AG04449 (cell line): ENCODE data around the gene CFAP46.

Source experiments
- CTCF ChIA-PET: fragments of 350-600 bp; formaldehyde crosslinking; extraction: SDS; loops from one replicate; lab custom pipeline; 2021; ENCODE audit warnings: antibody characterized with exemption; lab: Yijun Ruan, JAX
- POLR2A ChIA-PET: fragments of 400-600, 350-600 bp; formaldehyde crosslinking; extraction: SDS; loops from one replicate; lab custom pipeline; 2020; ENCODE audit warnings: antibody characterized with exemption, inconsistent platforms; lab: Yijun Ruan, JAX
- DNase-seq: peaks from one replicate; pipeline ENCODE4 v3.0.0-alpha.2; 2010; ENCODE audit warnings: low read depth, low spot score
- H3K4me3 ChIP-seq: 2 replicates; pipeline ENCODE4 v1.5.1; 2011; ENCODE audit warnings: low read depth, mild to moderate bottlenecking, control low read depth, low read length
- TF ChIP-seq, protein P1 (sequence below): IDR thresholded peaks from one replicate; pipeline ENCODE4 v1.5.1; 2011; ENCODE audit warnings: mild to moderate bottlenecking, moderate library complexity, low read length, control low read depth, inconsistent platforms; ENCODE audit not compliant: insufficient read depth; ENCODE audit errors: missing control alignments

CFAP46 gene

DNA sequence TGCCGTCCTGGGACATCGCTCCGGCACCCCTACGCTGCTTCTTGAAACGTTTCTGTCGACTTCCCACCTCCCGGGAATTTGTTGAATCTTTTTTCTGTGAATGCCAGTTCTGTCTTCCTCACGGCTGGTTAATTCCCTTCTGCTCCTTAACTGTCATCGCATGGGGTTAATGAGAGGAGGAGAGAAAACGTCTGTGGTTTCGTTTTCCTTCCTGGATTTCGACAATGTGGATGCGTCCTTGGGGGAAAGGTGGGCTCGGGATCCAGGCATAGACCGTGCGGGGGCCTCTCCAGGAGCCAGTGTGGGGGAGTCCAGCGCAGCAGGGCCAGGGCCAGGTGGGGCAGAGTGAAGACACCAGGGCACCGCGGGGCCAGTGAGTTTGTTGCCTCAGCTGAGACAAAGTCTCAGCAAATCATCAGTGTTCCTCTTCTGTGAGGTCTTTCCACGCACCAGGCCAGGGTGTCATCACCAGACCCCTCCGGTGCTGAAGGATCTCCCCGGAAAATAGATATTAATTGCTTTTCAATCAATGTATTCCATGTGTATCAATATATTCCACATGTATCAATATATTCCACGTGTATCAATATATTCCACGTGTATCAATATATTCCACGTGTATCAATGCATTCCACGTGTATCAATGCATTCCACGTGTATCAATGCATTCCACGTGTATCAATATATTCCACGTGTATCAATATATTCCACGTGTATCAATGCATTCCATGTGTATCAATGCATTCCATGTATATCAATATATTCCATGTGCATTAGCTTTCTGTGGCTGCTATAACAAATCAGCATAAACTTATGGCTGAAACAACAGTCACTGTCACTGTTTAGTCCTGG lies 33.7 kb upstream of the CFAP46 start:
- ChIA-PET POLR2A (no interaction called here), CTCF (no interaction called here)
- no peak overlapping the region for H3K4me3 ChIP-seq
- no peak for DNase-seq
- TF ChIP-seq, protein P1, sequence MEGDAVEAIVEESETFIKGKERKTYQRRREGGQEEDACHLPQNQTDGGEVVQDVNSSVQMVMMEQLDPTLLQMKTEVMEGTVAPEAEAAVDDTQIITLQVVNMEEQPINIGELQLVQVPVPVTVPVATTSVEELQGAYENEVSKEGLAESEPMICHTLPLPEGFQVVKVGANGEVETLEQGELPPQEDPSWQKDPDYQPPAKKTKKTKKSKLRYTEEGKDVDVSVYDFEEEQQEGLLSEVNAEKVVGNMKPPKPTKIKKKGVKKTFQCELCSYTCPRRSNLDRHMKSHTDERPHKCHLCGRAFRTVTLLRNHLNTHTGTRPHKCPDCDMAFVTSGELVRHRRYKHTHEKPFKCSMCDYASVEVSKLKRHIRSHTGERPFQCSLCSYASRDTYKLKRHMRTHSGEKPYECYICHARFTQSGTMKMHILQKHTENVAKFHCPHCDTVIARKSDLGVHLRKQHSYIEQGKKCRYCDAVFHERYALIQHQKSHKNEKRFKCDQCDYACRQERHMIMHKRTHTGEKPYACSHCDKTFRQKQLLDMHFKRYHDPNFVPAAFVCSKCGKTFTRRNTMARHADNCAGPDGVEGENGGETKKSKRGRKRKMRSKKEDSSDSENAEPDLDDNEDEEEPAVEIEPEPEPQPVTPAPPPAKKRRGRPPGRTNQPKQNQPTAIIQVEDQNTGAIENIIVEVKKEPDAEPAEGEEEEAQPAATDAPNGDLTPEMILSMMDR = no peak

DNA sequence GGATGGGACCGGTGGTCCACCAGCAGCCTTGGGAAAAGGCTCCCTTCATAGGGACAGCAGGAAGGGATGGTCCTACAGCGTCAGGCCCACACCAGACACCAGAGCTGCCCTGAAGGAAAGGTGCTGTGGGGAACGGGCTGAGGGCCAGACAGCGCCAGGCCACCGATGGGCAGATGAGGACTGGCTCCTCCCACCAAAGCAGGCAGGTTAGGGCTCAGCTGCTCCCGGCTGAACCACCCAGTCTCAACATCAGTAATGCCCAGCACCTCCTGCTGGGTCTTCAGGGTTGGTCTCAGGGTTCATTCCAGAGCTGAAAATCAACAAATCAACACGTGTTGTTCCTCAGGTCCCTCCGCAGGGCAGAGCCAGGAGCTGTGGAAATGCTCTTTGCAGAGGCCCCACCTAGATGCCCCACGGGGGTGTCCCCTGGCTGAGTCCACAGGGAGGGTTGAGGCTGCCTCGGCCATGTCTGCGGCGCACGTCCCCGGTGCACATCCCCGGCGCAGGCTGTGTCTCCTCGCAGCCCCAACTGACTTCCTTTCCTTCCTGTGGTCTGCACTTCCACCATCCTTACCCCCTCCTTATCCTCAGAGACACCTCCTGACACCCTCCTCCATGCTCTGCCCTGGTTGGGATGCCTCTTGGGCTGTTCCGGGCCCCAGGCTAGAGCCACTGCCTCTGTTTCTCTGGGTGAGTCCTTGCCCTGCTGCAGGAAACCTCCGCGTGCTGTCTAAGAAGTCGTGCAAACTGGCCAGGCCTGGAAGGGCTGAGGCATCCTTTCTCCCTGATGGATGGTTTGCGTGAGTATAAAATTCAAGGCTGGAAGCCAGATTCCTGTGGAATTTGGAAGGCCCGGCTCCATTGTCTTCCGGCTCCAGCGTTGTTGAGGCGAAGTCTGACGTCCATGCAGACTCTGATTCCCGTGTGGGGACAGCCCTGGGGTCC lies 32.8 kb upstream of the CFAP46 start:
- TF ChIP-seq, protein P1 = no peak

DNA sequence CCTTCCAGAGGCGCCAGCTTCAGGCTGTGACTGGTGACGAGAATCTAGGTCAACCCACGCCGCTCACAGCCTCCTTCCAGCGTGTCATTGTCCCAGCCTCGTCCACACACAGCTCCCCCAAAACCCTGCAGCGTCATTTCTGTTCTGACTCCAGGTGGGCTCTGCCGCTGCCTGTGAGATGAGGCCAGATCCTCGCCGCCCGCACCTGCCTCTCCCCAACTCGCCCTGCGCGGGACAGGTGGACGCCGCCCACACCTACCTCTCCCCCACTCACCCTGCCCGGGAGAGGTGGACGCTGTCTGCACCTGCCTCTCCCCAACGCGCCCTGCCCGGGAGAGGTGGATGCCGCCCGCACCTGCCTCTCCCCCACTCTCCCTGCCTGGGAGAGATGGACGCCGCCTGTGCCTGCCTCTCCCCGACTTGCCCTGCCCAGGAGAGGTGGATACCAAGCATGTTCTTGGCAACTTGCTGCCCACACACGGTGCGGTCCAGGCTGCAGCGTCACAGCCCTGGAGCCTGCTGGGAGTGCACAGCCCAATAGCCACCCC lies 32.0 kb upstream of the CFAP46 start:
- no peak overlapping the region for H3K4me3 ChIP-seq
- DNase-seq = no peak
- TF ChIP-seq, protein P1 = no peak
- ChIA-PET CTCF (no interaction called here), POLR2A (no interaction called here)

More for the DNA sequence above, 32.8 kb upstream of the CFAP46 start:
- ChIA-PET POLR2A (no interaction called here), CTCF (no interaction called here)
- no peak overlapping the region for H3K4me3 ChIP-seq
- no peak for DNase-seq

DNA sequence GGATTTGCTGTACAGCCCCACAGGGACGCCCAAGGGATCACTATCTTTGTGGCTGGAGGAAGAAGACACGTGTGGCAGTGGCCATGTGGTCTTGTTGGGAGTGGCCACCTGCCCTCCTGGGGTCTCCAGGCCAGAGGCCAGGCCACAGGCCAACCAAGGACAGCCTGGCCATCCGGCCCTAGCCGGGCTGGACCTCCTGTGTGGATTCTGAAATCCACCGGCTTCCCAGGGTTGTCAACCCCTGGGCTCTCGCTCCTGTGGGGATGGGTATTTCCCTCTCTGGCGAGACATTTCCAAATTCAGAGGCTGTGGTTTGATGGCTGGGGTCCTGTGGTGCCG lies 31.5 kb upstream of the CFAP46 start:
- no peak for DNase-seq
- H3K4me3 ChIP-seq = no peak overlapping the region
- TF ChIP-seq, protein P1 = no peak
- ChIA-PET POLR2A (no interaction called here), CTCF (no interaction called here)

DNA sequence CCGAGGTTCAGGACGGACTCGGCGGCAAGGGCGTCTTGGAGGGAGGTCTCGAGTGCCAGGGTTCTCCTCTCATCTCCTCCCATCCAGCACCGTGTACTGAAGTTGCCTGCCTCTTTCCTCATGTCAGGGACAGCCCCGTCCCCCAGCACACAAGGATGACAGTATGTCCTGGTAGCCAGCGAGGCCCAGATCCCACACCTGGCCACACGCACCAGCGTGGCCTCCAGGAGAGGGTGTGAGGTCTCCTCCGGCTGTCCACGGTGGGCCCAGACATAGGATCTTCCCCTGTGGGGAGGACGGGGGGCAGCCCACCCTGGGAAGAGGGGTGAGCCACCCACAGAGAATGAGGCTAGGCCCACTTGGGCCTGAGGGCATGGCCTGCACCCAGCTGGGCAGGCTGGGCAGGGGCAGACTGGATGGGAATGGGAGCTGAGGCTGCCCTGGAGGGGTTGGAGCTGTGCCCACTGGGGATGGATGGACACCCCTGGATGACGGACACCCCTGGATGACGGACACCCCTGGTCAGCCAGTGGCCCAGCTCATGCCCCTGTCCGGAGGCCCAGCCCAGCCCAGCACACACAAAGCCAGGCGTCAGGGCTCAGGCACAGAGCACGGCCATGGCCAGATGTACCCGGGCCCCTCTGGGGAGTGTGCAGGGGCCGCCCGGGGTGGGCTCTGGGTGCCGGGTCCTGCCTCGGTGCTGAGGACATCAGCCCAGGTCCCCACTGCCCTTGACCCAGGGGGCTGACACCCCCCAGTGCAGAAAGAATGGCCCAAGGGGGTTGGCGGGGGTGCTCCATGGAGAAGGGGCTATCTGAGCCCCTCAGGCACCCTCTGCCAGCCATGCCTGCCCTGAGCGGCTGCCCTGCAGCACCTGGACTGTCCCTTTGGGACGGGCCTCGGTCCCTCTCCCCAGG lies 30.9 kb upstream of the CFAP46 start:
- TF ChIP-seq, protein P1 = no peak
- no peak overlapping the region for H3K4me3 ChIP-seq
- CTCF ChIA-PET = no interaction called here
- POLR2A ChIA-PET = no interaction called here
- no peak for DNase-seq
